ENCODE measurements around the gene EXPH5.
"Not testable (repeated sequence)": the region's sequence is repeated elsewhere in the genome, so short reads cannot be mapped to it uniquely, and the experiment has no call there.

EXPH5 gene

GRCh38 chr11:108616549-108616948 is 23.0 kb upstream of the EXPH5 start:
- no peak overlapping the region for H3K4me3 ChIP-seq (ENCODE audit: low read depth, low read length)
- TF ChIP-seq CTCF (IDR thresholded peaks at IDR 0.05; ENCODE audit: borderline replicate concordance, insufficient read depth, low read depth, low read length): no peak

GRCh38 chr11:108614086-108614485 is 20.5 kb upstream of the EXPH5 start:
- TF ChIP-seq CTCF (IDR thresholded peaks at IDR 0.05; ENCODE audit: borderline replicate concordance, insufficient read depth, low read depth, low read length): no peak
- H3K4me3 ChIP-seq (ENCODE audit: low read depth, low read length): no peak overlapping the region

GRCh38 chr11:108609682-108610081 is 16.1 kb upstream of the EXPH5 start:
- no peak overlapping the region for H3K4me3 ChIP-seq (ENCODE audit: low read depth, low read length)
- TF ChIP-seq CTCF (IDR thresholded peaks at IDR 0.05; ENCODE audit: borderline replicate concordance, insufficient read depth, low read depth, low read length): no peak

- no peak overlapping the region for H3K4me3 ChIP-seq (ENCODE audit: low read depth, low read length)
- TF ChIP-seq CTCF (IDR thresholded peaks at IDR 0.05; ENCODE audit: borderline replicate concordance, insufficient read depth, low read depth, low read length): no peak
These were observed 15.0 kb upstream of the EXPH5 start for GRCh38 chr11:108608548-108608947.

GRCh38 chr11:108606495-108607160 is 13.1 kb upstream of the EXPH5 start:
- H3K4me3 ChIP-seq (ENCODE audit: low read depth, low read length): no peak overlapping the region
- no peak for TF ChIP-seq CTCF (IDR thresholded peaks at IDR 0.05; ENCODE audit: borderline replicate concordance, insufficient read depth, low read depth, low read length)

GRCh38 chr11:108606070-108606469 is 12.5 kb upstream of the EXPH5 start:
- TF ChIP-seq CTCF (IDR thresholded peaks at IDR 0.05; ENCODE audit: borderline replicate concordance, insufficient read depth, low read depth, low read length): no peak
- H3K4me3 ChIP-seq (ENCODE audit: low read depth, low read length): no peak overlapping the region

- 0 out of 2 replicates have a peak, but pooled peaks have one; percentile 6 for TF ChIP-seq CTCF (IDR thresholded peaks at IDR 0.05; ENCODE audit: borderline replicate concordance, insufficient read depth, low read depth, low read length)
- H3K4me3 ChIP-seq (ENCODE audit: low read depth, low read length): not testable (repeated sequence)
These were observed 9.2 kb upstream of the EXPH5 start for GRCh38 chr11:108602818-108603217.

Measured in GM12875 (cell line).